ENCODE measurements around the gene GAD1. TPM values are rescaled to one million over a fixed set of nuclear protein-coding genes. Genes with fewer than 3 reads are reported as not detected.

Gene GAD1
- total RNA-seq, 2 donors from 2014 or later = 12.8 to 26.3 TPM

DNA sequence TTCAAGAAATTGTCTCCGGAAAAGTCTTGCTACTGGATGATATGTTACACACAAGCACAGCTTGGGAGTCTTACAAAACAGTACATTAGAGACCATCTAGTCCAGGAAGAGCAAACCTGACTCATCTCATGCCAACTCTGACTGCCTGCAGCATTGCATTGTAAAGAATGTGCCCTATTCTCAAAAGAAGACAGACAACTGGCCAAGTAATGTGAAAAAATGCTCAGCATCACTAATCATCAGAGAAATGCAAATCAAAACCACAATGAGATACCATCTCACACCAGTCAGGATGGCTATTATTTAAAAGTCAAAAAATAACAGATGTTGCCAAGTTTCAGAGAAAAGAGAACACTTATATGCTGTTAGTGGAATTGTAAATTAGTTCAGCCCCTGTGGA is 69.7 kb downstream of the GAD1 start:
- Histone ChIP-seq H3K36me3 (ENCODE audit: control insufficient read depth, insufficient read depth, low read length) (no peaks in the 10 kb centered on the region), H3K27me3 (ENCODE audit: control insufficient read depth, insufficient read depth, low read length, poor library complexity, severe bottlenecking) (no peaks in the 10 kb centered on the region), H3K4me1 (ENCODE audit: control insufficient read depth, insufficient read depth, low read length) (no peaks in the 10 kb centered on the region), H3K9ac (ENCODE audit: extremely low read depth, low read length, poor library complexity, severe bottlenecking) (no peak overlapping the region), H3K9me3 (ENCODE audit: control insufficient read depth, low read length) (no peaks in the 10 kb centered on the region), H3K4me3 (ENCODE audit: low read length) (no peak overlapping the region), H3K27ac (ENCODE audit: low read depth, low read length) (no peak overlapping the region)
- no peaks in the 10 kb centered on the region for H3K36me3 Mint-ChIP-seq (ENCODE audit: low read depth)
- H3K27me3 Mint-ChIP-seq (ENCODE audit: insufficient read depth) = peaks cover 11% of the 10 kb centered on the region
- H3K4me3 Mint-ChIP-seq = no peak overlapping the region
- H3K4me1 Mint-ChIP-seq = peaks cover 3% of the 10 kb centered on the region
- no peaks in the 10 kb centered on the region for H3K9me3 Mint-ChIP-seq
- no peak overlapping the region for H3K27ac Mint-ChIP-seq
- 96 to 100% methylated on average over 1 of the region's 1 CpG for WGBS, 2 experiments (ENCODE audit: insufficient coverage in 1 of 2, insufficient read length in 1 of 2)
- DNase-seq = no peak
- TF ChIP-seq, protein P1, sequence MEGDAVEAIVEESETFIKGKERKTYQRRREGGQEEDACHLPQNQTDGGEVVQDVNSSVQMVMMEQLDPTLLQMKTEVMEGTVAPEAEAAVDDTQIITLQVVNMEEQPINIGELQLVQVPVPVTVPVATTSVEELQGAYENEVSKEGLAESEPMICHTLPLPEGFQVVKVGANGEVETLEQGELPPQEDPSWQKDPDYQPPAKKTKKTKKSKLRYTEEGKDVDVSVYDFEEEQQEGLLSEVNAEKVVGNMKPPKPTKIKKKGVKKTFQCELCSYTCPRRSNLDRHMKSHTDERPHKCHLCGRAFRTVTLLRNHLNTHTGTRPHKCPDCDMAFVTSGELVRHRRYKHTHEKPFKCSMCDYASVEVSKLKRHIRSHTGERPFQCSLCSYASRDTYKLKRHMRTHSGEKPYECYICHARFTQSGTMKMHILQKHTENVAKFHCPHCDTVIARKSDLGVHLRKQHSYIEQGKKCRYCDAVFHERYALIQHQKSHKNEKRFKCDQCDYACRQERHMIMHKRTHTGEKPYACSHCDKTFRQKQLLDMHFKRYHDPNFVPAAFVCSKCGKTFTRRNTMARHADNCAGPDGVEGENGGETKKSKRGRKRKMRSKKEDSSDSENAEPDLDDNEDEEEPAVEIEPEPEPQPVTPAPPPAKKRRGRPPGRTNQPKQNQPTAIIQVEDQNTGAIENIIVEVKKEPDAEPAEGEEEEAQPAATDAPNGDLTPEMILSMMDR (conservative IDR thresholded peaks at IDR 0.05) = no peak

DNA sequence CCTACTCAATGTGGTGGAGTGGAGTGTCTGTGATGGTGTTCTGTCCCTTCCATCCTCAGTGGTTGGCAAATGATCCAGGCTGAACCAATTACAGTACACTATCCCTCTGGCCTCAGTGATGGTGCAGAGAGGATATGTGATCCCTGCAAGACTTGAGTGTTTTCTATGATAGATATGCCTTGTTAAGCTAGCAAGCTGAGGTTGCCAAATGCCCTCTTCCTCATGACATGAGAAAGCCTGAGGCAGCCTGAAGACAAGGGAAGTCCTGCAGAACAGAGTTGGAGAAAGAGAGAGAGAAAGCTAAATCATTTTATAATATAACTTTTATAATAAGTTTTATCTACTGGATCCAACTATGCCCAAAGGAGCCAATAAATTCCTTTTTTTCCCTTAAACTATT is 70.8 kb downstream of the GAD1 start:
- H3K4me1 Mint-ChIP-seq = peaks cover 3% of the 10 kb centered on the region
- H3K9ac ChIP-seq (ENCODE audit: extremely low read depth, low read length, poor library complexity, severe bottlenecking) = no peak overlapping the region
- TF ChIP-seq, protein P1 (conservative IDR thresholded peaks at IDR 0.05) = no peak
- no peak overlapping the region for H3K4me3 Mint-ChIP-seq
- no peaks in the 10 kb centered on the region for H3K4me1 ChIP-seq (ENCODE audit: control insufficient read depth, insufficient read depth, low read length)
- H3K27me3 Mint-ChIP-seq (ENCODE audit: insufficient read depth) = peaks cover 6% of the 10 kb centered on the region
- no peak overlapping the region for H3K27ac Mint-ChIP-seq
- H3K27me3 ChIP-seq (ENCODE audit: control insufficient read depth, insufficient read depth, low read length, poor library complexity, severe bottlenecking) = no peaks in the 10 kb centered on the region
- no peaks in the 10 kb centered on the region for H3K36me3 ChIP-seq (ENCODE audit: control insufficient read depth, insufficient read depth, low read length)
- no peak for DNase-seq
- H3K36me3 Mint-ChIP-seq (ENCODE audit: low read depth) = no peaks in the 10 kb centered on the region
- no peak overlapping the region for H3K4me3 ChIP-seq (ENCODE audit: low read length)
- no peaks in the 10 kb centered on the region for H3K9me3 ChIP-seq (ENCODE audit: control insufficient read depth, low read length)
- no peaks in the 10 kb centered on the region for H3K9me3 Mint-ChIP-seq
- H3K27ac ChIP-seq (ENCODE audit: low read depth, low read length) = no peak overlapping the region

DNA sequence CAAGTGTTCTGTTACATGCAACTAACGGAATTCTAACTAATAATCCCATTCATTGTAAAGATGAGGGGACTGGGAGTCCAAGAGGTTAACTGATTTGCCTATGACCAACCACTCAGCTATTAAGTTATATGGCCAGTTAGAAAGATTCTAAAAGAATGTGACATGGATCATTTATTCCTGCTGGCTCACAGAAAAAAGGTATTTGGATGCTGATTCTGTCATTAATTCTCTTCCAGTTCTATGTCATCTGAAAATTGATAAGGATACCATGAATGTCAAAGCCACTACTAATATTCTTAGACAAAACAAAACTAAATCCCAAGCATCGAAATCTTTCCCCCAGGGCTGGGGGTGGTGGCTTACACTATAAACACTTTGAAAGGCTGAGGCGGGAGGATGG is 71.2 kb downstream of the GAD1 start:
- Mint-ChIP-seq H3K27me3 (ENCODE audit: insufficient read depth) (peaks cover 5% of the 10 kb centered on the region), H3K36me3 (ENCODE audit: low read depth) (no peaks in the 10 kb centered on the region), H3K27ac (no peak overlapping the region), H3K9me3 (no peaks in the 10 kb centered on the region), H3K4me3 (no peak overlapping the region), H3K4me1 (peaks cover 3% of the 10 kb centered on the region)
- H3K27ac ChIP-seq (ENCODE audit: low read depth, low read length) = no peak overlapping the region
- H3K4me3 ChIP-seq (ENCODE audit: low read length) = no peak overlapping the region
- TF ChIP-seq, protein P1 (conservative IDR thresholded peaks at IDR 0.05) = no peak
- 92% methylated on average over 3 of the region's 3 CpGs; no CpG with 5 or more reads in 1 of the 2 experiments for WGBS, 2 experiments (ENCODE audit: insufficient coverage in 1 of 2, insufficient read length in 1 of 2)
- H3K9ac ChIP-seq (ENCODE audit: extremely low read depth, low read length, poor library complexity, severe bottlenecking) = no peak overlapping the region
- no peaks in the 10 kb centered on the region for H3K36me3 ChIP-seq (ENCODE audit: control insufficient read depth, insufficient read depth, low read length)
- no peak for DNase-seq
- no peaks in the 10 kb centered on the region for H3K27me3 ChIP-seq (ENCODE audit: control insufficient read depth, insufficient read depth, low read length, poor library complexity, severe bottlenecking)
- no peaks in the 10 kb centered on the region for H3K4me1 ChIP-seq (ENCODE audit: control insufficient read depth, insufficient read depth, low read length)
- H3K9me3 ChIP-seq (ENCODE audit: control insufficient read depth, low read length) = no peaks in the 10 kb centered on the region

Measured in endodermal cell (in vitro differentiated cells).